ENCODE measurements around the gene ASCL2.

- TF ChIP-seq GATA2 (IDR thresholded peaks at IDR 0.05; ENCODE audit: low read depth, low read length): no peak
- TF ChIP-seq GATA3 (IDR thresholded peaks at IDR 0.05; ENCODE audit: low read depth, low read length): no peak
These were observed 3.4 kb upstream of the ASCL2 start for GRCh38 chr11:2273771-2274170.

Data from SH-SY5Y (cell line).